HG02938 (cell line): ENCODE data around the gene TLE2.
"Not testable (repeated sequence)": the region's sequence is repeated elsewhere in the genome, so short reads cannot be mapped to it uniquely, and the experiment has no call there.

Experiments used
- ATAC-seq: cut with Tn5 transposase; IDR thresholded peaks from one replicate; pipeline ENCODE4 v1.9.1; 2021; ENCODE audit warnings: mild to moderate bottlenecking, moderate library complexity; ENCODE audit not compliant: unreplicated experiment

The TLE2 gene

GRCh38 chr19:3015126-3016057 is 13.7 kb downstream of the TLE2 start:
- ATAC-seq: no peak

DNA sequence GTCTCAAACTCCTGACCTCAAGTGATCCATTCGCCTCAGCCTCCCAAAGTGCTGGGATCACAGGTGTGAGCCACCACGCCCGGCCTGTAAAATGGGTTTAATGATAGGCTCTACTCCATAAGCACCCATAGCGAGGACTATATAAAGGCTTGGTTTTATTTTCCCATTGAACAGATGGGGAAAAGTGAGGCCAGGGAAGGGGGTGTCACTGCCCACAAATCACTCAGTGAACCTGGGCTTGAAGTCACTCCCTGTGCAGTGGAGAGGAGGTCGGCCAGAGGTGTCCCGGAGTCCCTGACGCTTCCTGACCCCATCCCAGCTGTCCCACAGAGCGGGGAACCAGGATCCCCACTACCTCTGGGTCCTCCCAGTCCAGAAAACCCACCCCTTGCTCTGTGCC is 14.9 kb downstream of the TLE2 start:
- no peak for ATAC-seq

GRCh38 chr19:3013263-3013725 is 15.8 kb downstream of the TLE2 start:
- no peak for ATAC-seq

DNA sequence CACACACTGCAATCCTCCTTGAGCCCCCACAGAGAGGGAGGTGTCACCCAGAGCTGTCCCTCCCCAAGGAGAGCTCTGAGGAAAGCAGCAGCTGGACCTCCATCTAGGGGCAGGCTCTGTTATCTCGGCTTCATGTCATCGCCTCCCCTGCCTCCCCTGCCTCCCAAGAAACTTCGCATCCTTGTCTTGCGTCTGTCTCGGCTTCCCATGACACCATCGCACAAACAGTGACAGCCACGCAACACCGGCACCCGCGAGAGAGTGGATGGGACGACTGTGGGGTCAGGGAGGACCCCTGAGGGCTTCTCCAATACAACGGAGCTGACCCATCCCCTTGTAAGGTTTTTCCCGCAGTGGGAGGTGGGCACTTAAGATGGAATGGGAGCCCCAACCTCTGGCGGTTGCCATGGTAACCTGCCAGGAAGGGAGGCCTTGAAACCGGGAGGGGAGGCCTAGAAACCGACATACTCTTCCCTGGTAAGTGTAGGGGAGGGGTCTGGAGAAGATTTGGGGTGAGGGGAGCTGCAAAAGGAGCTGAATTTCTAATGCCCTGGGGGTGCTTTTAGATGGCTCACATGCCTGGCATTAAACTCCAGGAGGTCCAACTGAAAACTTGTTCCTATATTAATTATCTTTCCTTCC is 16.3 kb downstream of the TLE2 start:
- ATAC-seq: no peak

DNA sequence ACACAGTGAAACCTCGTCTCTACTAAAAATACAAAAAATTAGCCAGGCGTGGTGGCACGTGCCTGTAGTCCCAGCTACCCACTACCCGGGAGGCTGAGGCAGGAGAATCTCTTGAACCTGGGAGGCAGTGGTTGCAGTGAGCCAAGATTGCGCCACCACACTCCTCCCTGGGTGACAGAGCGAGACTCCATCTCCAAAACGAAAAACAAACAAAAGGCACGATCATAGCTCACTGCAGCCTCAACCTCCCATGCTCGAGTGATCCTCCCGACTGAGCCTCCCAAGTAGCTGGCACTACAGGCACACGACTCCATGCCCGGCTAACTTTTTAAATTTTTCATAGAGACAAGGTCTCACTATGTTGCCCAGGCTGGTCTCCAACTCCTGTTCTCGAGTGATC is 17.0 kb downstream of the TLE2 start:
- not testable (repeated sequence) for ATAC-seq

DNA sequence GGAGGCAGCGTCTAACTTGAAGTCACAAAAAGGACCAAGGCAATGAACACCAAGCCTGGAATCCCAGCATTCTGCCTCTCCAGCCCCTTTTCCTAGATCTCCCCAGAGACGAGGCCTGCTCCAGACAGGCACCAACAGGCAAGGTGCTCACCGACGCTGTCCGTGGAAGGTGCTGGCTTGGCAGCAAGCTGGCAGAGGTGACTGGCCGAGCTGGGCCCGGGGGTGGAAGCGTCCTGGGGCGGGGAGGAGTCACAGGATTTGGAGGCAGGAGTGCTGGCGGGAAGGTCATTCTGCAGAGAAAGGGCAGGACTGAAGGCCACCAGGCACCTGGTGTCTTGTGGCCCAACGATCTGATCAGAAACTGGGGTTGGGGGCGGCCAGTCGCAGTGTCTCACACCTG is 18.2 kb downstream of the TLE2 start:
- ATAC-seq: no peak

GRCh38 chr19:3008994-3009393 is 20.1 kb downstream of the TLE2 start:
- no peak for ATAC-seq

DNA sequence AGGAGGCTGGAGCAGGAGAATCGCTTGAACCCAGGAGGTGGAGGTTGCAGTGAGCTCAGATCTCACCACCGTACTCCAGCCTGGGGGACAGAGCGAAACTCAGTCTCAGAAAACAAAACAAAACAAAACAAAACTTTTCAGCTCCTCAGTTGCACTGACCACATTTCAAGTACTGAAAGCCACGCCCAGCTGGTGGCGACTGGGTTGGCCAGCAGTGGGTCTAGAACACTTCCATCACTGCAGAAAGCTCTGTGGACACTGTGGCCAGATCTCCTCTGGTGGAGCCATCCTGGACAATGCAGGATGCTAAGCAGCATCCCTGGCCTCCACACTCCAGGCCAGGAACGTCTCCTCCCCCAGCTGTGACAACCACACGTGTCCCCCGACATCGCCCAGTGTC is 21.1 kb downstream of the TLE2 start:
- no peak for ATAC-seq

GRCh38 chr19:3006075-3006767 is 22.9 kb downstream of the TLE2 start:
- ATAC-seq: no peak

DNA sequence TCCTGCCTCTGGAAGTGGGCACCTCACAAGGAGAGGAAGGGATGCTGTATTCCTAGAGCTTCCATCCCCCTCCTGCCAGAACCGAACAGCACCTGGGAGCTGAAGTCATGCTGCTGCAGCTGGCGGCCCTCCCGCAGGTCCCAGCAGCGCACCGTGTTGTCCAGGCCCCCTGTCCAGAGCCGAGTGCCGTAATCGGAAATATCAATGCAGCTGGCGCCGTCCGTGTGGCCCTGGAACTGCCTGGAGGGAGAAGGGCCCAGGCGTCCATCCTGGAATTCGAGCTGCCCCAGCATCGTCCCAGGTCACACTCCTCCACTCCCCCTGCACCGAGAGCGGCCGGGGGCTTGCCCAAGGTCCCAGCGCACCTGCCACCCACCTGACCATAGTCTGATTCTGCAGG is 23.7 kb downstream of the TLE2 start:
- no peak for ATAC-seq

DNA sequence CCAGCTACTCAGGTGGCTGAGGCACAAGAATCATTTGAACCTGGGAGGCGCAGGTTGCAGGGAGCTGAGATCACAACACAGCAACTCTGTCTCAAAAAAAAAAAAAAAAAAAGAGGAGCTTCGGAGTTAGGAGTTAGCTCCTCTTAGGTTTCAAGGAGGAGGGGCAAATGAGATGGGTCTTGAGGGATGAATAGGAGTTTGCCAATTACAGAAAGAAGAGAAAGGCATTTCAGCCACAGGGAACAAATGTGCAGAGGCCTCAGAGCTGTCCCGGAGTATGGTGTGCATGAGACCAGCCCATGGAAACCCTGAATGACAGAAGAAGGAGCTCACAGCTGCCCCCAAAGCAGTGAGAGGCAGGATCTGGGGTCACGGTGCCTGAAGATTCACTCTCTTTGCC is 24.6 kb downstream of the TLE2 start:
- no peak for ATAC-seq

DNA sequence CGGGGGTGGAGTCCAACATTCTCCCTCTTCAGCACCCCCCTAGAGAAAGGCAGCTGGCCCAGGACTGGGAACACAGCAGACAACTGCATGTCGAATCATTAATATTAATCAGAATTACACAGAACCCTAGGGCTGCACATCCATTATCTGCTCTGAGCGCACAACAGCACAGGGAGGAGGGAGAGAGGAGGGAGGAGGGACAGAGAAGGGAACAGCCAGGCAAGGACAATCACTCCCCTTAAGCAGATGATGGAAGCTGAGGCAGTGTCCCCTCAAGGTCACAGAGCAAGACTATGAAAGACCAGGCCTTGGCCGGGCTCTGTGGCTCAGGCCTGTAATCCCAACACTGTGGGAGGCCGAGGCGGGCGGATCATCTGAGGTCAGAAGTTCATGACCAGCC is 26.0 kb downstream of the TLE2 start:
- no peak for ATAC-seq

DNA sequence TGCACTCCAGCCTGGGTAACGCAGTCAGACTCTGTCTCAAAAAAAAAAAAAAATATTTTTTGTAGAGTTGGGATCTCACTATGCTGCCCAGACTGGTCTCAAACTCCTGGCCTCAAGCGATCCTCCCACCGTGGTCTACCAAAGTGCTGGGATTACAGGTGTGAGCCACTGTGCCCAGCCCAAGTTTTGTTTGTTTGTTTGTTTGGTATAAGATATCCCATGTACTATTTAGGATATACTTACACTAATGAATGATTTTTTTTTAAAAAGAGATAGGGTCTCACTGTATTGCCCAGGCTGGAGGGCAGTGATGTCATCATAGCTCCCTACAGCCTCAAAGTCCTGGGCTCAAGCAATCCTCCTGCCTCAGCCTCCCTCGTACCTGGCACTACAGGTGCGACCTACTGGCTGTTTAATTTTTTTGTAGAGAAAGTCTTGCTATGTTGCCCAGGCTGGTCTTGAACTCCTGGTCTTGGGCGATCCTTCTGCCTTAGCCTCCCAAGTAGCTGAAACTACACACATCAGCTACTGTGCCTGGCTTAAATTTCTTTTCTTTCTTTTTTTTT is 27.8 kb downstream of the TLE2 start:
- no peak for ATAC-seq

GRCh38 chr19:2998642-2999041 is 30.4 kb downstream of the TLE2 start:
- ATAC-seq: no peak

DNA sequence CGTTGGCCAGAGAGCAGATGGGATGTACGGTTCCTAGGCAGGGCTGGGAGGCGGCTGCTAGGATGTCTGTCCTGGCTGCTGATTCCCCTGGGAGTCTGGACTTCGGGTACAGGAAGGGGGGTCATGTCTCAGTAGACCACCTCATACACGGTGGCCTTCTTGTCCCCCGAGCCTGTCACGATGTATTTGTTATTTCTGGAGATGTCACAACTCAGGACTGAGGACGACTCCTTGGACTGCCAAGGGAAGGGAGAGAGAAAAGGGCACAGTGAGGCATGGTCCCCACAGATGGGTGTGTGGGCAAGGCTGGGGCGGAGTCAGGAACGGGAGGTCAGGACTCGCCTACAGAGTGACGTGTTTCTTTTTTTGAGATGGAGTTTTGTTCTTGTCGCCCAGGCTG is 31.4 kb downstream of the TLE2 start:
- no peak for ATAC-seq

- ATAC-seq: no peak
Observed at GRCh38 chr19:2994588-2995131, 34.4 kb downstream of the TLE2 start.

GRCh38 chr19:2993579-2993978 is 35.5 kb downstream of the TLE2 start:
- no peak for ATAC-seq

- no peak for ATAC-seq
Observed at GRCh38 chr19:2992958-2993357, 36.1 kb downstream of the TLE2 start.

DNA sequence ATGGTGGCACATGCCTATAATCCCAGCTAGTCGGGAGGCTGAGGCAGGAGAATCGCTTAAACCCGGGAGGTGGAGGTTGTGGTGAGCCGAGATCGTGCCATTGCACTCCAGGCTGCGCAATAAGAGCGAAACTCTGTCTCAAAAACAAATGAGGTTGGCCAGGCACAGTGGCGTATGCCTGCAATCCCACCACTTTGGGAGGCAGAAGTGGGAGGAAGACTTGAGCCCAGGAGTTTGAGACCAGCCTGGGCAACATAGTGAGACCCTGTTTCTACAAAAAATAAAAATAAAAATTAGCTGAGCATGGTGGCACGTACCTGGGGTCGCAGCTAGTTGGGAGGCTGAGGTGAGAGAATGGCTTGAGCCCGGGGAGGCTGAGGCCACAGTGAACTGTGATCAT is 36.7 kb downstream of the TLE2 start:
- ATAC-seq: not testable (repeated sequence)

DNA sequence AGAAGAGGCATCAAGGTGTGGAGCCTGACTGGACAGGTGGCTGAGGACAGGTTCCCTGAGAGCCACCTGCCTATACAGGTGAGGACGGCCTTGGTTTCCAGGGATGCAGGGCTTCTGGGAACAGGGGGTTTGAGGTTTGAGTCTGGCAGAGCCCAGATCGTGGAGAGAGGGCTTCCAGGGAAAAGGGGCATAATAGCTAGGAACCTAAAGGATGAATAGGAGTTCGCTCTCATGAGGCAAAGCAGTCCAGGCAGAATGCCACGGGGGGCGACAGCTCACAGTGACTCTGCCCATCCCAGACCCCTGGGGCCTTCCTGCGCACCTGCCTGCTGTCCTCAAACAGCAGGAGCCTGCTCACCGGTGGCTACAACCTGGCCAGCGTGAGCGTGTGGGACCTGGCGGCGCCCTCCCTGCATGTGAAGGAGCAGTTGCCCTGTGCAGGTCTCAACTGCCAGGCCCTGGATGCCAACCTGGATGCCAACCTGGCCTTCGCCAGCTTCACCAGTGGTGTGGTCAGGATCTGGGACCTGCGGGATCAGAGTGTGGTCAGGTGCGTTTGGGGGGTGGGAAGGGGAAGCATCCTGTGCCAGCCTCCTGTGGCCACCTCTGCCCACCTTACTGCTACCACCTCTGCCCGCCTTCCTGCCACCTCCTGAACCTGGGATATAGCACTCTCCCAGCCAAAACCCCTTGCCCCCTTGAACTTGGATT is 39.7 kb downstream of the TLE2 start:
- no peak for ATAC-seq
